Measurements from ENCODE around the gene SLC6A3. TPM values are rescaled to one million over a fixed set of nuclear protein-coding genes. Genes with fewer than 3 reads are reported as not detected.

The SLC6A3 gene
- total RNA-seq, 4 donors from 2014 or later, result not detected

GRCh38 chr5:1489754-1490153 is 44.5 kb upstream of the SLC6A3 start:
- H3K4me3 ChIP-seq, result no peak overlapping the region
- in situ Hi-C loops (cut with MboI; ENCODE audit: low sequenced_read_pairs in 4 of 4) (no loop called here), intact Hi-C loops (cut with DNase I; ENCODE audit: low total_unique reads) (no loop called here)
- DNase-seq (no peak), ATAC-seq (no peak)
- no peaks in the 10 kb centered on the region for H3K27me3 ChIP-seq
- no peaks in the 10 kb centered on the region for H3K4me1 ChIP-seq
- no peak overlapping the region for H3K27ac ChIP-seq
- peaks cover 0 to 4% of the 10 kb centered on the region in 2 donors for H3K36me3 ChIP-seq
- no peak for TF ChIP-seq CTCF (IDR thresholded peaks at IDR 0.05 in 4 of 5, conservative IDR thresholded peaks at IDR 0.05 in 1 of 5)
- TF ChIP-seq POLR2A (IDR thresholded peaks at IDR 0.05), result no peak
- no peaks in the 10 kb centered on the region for H3K9me3 ChIP-seq

- no peak overlapping the region for H3K27ac ChIP-seq
- H3K4me1 ChIP-seq, result no peaks in the 10 kb centered on the region
- H3K36me3 ChIP-seq, result peaks cover 0 to 4% of the 10 kb centered on the region in 2 donors
- no peak overlapping the region for H3K4me3 ChIP-seq
- in situ Hi-C loops (cut with MboI; ENCODE audit: low sequenced_read_pairs in 4 of 4) (no loop called here), intact Hi-C loops (cut with DNase I; ENCODE audit: low total_unique reads) (no loop called here)
- ATAC-seq (no peak), DNase-seq (no peak)
- H3K9me3 ChIP-seq, result no peaks in the 10 kb centered on the region
- no peak for TF ChIP-seq POLR2A (IDR thresholded peaks at IDR 0.05)
- TF ChIP-seq CTCF (IDR thresholded peaks at IDR 0.05 in 4 of 5, conservative IDR thresholded peaks at IDR 0.05 in 1 of 5), result no peak
- no peaks in the 10 kb centered on the region for H3K27me3 ChIP-seq
Observed at GRCh38 chr5:1488882-1489680, 43.8 kb upstream of the SLC6A3 start.

- TF ChIP-seq POLR2A (IDR thresholded peaks at IDR 0.05), result no peak
- TF ChIP-seq CTCF (IDR thresholded peaks at IDR 0.05 in 4 of 5, conservative IDR thresholded peaks at IDR 0.05 in 1 of 5), result no peak
- Histone ChIP-seq H3K27me3 (no peaks in the 10 kb centered on the region), H3K36me3 (peaks cover 0 to 4% of the 10 kb centered on the region in 2 donors), H3K4me3 (no peak overlapping the region), H3K27ac (no peak overlapping the region), H3K4me1 (no peaks in the 10 kb centered on the region), H3K9me3 (no peaks in the 10 kb centered on the region)
- ATAC-seq (no peak), DNase-seq (no peak)
- intact Hi-C loops (cut with DNase I; ENCODE audit: low total_unique reads), result no loop called here
- in situ Hi-C loops (cut with MboI; ENCODE audit: low sequenced_read_pairs in 4 of 4), result no loop called here
Observed at GRCh38 chr5:1487079-1487764, 42.0 kb upstream of the SLC6A3 start.

DNA sequence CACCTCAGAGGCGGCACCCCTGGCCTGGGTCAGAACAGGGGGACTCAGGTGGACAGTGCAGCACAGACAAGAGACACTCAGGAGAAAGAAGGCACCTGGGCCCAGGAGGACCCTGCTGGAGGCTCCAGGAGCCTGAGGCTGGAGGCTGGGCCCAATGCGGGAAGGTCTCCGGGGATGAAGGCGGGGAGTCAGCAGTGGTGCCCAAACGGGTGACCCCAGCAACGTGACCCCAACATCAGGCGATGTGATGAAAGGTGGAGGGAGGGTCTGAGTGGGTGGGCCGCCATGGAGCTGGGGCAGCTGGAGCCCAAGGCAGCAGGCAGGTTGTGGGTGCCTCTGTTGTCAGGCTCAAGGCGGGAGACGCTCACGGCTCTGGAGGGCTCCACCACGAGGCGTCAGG is 41.0 kb upstream of the SLC6A3 start:
- in situ Hi-C loops (cut with MboI; ENCODE audit: low sequenced_read_pairs in 4 of 4) (no loop called here), intact Hi-C loops (cut with DNase I; ENCODE audit: low total_unique reads) (no loop called here)

More for the DNA sequence above, 41.0 kb upstream of the SLC6A3 start:
- no peak overlapping the region for H3K27ac ChIP-seq
- H3K27me3 ChIP-seq, result no peaks in the 10 kb centered on the region
- H3K9me3 ChIP-seq, result no peaks in the 10 kb centered on the region
- no peak for DNase-seq
- H3K4me1 ChIP-seq, result no peaks in the 10 kb centered on the region
- TF ChIP-seq POLR2A (IDR thresholded peaks at IDR 0.05) (no peak), CTCF (IDR thresholded peaks at IDR 0.05 in 4 of 5, conservative IDR thresholded peaks at IDR 0.05 in 1 of 5) (no peak)
- H3K36me3 ChIP-seq, result peaks cover 0 to 4% of the 10 kb centered on the region in 2 donors
- H3K4me3 ChIP-seq, result no peak overlapping the region
- no peak for ATAC-seq
